ENCODE results near the gene SENP1.

SENP1 gene

GRCh38 chr12:48063530-48063929 lies 42.3 kb downstream of the SENP1 start:
- no peak for DNase-seq

DNA sequence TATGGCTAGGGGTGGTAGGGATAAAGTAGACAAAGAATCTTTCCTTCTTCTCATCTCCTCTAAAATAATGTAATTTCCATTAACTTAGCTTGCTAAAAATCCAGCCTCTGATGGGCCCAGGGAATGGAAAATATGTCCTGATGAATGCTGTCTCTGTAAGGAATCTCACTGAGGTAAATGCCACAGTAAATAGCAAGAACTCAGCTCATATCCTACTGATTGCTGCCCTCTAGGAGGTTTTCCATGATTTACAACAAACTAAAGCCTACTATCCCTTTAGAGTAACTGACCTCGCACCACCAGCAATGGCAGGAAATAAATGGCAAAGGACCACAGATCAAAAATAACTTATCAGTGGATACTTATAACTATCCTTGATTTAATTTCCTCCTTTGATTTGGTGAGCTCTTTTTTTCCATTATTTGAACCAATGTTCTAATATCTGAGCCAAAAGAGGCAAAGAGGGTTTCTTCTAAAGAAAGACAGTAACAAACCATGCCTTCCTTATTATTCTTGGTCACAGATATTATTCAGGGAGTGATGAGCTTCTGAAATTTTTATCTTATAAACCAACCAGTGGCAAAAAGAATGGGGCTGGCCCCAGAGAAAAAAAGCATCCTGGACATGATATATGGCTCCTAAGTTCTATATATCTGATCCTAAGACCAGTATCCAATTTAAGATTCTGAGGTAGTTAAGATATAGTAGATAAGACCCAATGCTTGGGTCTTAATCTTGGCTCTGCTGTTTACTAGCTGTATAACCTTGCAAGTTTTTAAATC lies 43.8 kb downstream of the SENP1 start:
- DNase-seq: no peak

DNA sequence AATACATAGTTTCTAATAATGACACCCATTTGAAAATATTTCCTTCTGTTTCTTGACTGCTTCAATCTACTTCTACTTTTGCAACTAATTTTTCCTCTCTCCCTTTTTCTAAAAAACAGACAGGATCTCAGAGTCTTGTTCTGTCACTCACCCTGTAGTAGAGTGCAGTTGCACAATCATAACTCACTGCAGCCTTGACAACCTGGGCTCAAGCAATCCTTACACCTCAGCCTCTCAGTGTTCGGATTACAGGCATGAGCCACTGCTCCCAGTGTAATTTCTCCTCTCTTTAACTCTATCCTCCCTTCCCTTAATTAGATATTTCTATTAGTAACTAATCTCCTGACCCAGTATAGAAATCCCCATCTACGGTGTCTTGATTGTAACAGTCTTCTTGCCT lies 45.4 kb downstream of the SENP1 start:
- no peak for DNase-seq

- DNase-seq: no peak
These were observed 47.1 kb downstream of the SENP1 start for GRCh38 chr12:48058771-48059170.

DNA sequence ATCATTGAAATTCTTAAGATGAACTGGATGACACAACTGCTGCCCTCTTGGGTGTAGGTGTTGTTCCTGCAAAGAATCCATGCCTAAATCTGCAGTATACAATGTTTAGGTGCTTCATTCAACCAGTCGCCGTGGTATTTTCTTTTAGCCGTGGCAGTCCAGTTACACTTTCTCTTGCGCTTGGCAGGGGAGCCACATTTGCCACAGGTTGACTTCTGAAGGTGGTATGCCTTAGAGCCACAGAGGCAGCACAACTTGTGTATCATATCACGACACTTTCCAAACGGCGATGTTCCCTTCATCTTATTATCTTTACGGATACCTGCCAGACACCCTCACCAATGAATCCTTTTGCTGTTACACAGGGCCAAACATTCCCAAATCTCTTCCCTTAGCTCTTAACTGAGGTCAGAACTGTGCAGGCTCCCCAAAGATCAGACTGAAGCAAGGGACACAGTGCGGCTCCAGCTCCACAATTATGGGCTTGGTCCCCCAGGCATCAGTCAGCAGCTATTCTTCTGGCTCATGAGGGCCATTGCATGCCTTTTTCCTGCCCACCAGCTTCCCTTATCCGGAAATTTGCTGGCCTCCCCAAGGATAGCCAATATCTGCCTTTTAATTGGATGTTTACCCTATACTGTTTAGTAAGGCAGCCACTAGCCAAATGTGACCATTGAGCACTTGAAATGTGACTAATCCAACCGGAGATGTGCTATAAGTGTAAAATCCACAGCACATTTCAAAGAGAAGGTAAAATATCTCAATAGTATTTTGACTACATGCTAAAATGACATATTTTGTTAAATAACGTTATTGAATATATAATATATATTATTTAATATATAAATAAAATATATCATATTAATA lies 50.7 kb downstream of the SENP1 start:
- DNase-seq: no peak

DNA sequence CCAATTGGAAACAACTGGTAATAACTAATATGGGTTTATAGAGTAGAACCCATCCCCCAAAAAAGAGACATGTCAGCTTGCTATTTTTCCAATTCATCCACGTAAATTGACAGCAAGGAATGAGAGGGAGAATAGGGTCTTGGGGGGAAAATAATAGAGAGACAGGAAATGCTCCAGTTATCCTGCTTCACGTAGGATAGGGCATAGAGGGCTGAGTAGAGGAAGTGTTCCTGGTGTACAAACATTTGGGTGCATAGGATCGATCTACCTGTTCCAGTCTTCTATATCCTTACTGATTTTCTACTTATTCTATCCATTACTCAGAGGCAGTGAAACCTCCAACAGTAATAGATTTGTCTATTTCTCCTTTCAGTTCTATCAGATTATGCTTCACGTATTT lies 52.0 kb downstream of the SENP1 start:
- no peak for DNase-seq

DNA sequence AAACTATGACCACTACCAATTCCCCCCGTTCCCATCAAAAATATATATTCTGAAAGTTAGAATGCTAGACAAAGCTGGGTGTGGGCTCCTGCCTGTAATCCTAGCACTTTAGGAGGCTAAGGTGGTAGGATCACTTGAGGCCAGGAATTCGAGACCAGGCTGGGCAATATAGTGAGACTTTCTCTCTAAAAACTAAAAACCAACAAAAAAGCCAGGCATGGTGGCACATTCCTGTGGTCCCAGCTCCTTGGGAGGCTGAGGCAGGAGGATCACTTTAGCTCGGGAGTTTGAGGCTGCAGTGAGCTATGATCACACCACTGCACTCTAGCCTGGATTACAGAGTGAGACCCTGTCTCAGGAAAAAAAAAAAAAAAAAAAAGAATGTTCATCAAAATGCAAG lies 52.8 kb downstream of the SENP1 start:
- DNase-seq: no peak

- no peak for DNase-seq
These were observed 54.2 kb downstream of the SENP1 start for GRCh38 chr12:48051681-48052080.

- no peak for DNase-seq
These were observed 55.7 kb downstream of the SENP1 start for GRCh38 chr12:48050174-48050573.

- no peak for DNase-seq
These were observed 59.8 kb downstream of the SENP1 start for GRCh38 chr12:48045965-48046518.

DNA sequence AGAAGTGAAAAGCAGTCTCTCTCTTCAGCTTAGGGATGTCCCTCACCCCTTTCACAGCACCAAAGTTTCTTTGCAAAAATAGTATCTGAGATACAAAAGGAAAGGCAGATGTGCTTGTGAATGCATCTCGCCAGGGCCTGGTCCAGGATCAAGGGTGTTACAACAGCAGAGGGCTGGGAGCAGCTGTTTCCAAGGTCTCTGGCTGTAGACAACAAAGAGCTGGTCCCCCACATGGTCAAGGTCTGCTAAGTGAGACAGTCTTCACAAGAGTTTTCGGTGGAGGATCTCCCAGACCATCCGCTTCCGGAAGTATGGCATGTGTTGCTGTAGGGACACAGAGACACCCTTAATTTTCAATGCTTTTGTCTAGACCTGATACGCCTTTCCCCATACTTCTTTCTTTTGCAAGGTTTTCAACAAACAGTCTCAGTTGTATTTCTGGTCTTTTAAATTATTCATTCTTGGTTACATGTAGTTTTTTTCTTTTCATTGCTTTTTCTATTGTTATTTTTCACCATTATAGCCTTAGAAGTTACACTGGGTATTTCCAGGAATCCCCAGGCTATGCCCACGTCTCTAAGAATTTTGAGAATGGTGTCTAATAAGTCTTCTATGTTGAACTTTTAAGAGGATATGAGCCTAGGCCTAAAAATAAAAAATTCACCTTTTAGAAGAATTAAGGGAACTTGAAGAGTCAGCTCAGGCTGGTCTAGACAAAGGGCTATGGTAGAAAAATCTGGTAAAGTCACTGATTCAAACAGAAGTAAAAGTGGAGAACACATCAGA lies 60.6 kb downstream of the SENP1 start:
- DNase-seq: no peak

DNA sequence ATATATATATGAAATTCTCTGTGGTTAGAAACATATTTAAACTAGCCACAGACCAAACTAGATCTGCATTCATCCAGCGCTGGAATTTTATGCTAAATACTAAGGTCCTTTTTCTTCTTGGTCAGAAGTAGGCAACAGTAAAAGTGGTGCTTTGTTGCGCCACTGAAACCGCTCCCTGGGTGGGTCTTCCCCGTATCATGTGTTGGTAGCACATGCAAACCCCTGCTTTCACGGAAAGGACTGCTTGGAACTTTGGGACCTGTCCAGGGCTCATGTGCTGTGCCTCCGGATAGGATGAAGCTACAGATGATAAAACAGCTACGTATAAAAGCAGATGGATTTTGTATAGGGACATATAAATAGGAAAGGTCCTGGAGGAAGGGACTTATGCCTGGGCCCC lies 61.5 kb downstream of the SENP1 start:
- no peak for DNase-seq

- DNase-seq: no peak
These were observed 62.1 kb downstream of the SENP1 start for GRCh38 chr12:48043771-48044170.

- no peak for DNase-seq
These were observed 64.1 kb downstream of the SENP1 start for GRCh38 chr12:48041591-48042423.

GRCh38 chr12:48040354-48040753 lies 65.5 kb downstream of the SENP1 start:
- DNase-seq: no peak

DNA sequence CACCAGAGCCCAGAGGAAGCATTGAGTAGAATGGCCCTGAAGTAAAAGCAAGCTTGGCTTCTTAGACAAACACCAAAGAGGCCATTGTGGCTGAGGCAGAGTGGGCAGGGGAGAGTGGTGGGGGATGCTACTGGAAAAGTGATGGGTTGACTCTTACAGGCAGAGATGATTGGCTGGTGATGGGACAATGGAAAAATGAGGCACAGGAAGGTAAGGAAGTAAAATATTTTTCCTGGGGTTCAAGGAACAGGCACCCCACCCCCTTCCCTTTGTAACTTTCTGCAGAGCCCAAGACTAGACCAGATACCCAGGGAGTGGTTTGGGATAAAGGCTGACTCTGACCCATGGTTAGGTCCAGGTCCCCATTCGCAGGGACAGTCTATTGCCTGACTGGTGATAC lies 66.7 kb downstream of the SENP1 start:
- DNase-seq: no peak

GRCh38 chr12:48038085-48038484 lies 67.8 kb downstream of the SENP1 start:
- no peak for DNase-seq

DNA sequence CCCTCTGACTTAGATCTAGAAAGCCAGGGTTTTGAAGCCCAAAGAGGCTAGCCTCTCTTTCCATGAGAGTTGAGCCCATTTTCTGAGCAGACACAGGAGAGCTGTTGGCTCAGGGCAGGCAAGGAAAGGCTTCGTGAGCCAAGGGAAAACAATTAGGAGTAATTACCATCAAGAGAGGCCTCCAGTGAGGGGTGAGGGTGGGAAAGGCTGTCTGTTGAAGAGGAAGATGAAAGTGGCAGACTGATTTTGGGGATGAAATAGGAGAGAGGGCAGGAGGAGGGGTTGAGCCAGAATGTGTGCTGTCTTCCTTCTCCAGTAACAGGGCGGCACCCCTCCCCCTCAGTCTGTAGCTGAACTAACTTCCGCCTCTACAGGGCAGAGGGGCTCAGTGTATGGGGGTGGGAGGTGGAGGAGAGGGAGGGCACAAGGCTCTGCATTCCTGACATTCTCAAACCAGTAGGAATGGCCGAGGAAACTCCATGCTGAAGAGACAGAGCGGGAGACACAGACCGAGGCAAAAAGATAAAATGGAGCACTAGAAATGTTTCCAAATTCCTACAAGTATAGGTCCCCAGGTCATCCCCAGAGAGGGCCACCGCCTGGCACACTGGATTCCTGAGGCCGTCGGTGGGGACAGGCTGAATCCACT lies 68.5 kb downstream of the SENP1 start:
- DNase-seq: no peak

DNA sequence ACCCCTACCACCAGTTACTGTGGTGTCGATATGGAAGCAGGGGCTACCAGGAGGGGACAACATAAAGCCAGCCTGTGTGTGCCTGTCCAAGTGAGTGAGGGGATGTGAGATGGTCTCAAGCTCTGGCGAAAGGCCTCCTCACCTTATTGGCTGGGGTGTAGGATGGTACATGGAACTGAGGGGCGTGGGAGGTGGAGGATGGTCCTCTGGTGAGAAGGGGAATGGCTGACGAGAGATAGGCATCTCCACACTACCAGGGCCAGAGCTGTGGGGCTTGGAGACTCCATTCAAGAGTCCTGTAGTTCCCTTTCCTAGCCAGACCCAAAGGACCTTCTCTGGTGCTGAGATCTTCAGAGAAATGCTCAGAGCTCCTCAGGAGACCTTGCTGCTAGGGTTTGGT lies 69.1 kb downstream of the SENP1 start:
- DNase-seq: no peak

GRCh38 chr12:48034835-48035805 lies 70.8 kb downstream of the SENP1 start:
- no peak for DNase-seq
